Endothelial cell of umbilical vein (primary cell): ENCODE measurements around the gene OR1F1. TPM values are rescaled to one million over a fixed set of nuclear protein-coding genes. Genes with fewer than 3 reads are reported as not detected.

Source experiments
- BruUV-seq: library from RNA; stranded (reverse); fragments of 400-500 nt; replicated peaks from 2 replicates; lab custom pipeline; 2021; lab: Mats Ljungman, UMichigan
- CTCF ChIA-PET: fragments of 300-600, 350-600 bp; sonication (Branson Sonifier 250); formaldehyde crosslinking; loops from one replicate; lab custom pipeline; 2021; ENCODE audit warnings: antibody characterized with exemption, inconsistent platforms; lab: Charles Lee
- POLR2A ChIA-PET: fragments of 300-600, 350-600 bp; sonication (Branson Sonifier 250); formaldehyde crosslinking; loops from one replicate; lab custom pipeline; 2021; ENCODE audit warnings: antibody characterized with exemption, inconsistent platforms; lab: Charles Lee
- DNase-seq: peaks from one replicate; pipeline ENCODE4 v3.0.0-alpha.2; 2011; ENCODE audit warnings: low read depth, low spot score
- FAIRE-seq: peaks from 2 replicates; lab custom pipeline; 2011; peaks lifted over from hg19 to GRCh38; lab: Jason Lieb, UNC
- H2AFZ ChIP-seq: 2 replicates; pipeline ENCODE4 v1.6.0; 2012; ENCODE audit warnings: low read depth, low read length, control low read depth, inconsistent platforms
- H3K27ac ChIP-seq: 2 replicates; pipeline ENCODE4 v1.5.1; 2011; ENCODE audit warnings: low read depth, mild to moderate bottlenecking, control low read depth, low read length, moderate library complexity; ENCODE audit not compliant: insufficient read depth
- H3K27me3 ChIP-seq, 2 experiments: 2 replicates each; pipeline versions ENCODE4 v1.6.0 to v1.6.1; 2011; ENCODE audit warnings: low read length in 2 of 2, mixed read lengths in 1 of 2; ENCODE audit not compliant: control insufficient read depth in 2 of 2, insufficient read depth in 2 of 2
- H3K36me3 ChIP-seq, 2 experiments: 2 replicates in 1 of 2; 3 replicates in 1 of 2; pipeline ENCODE4 v1.5.1; 2011; ENCODE audit warnings: low read length in 2 of 2, mild to moderate bottlenecking in 1 of 2, moderate library complexity in 1 of 2; ENCODE audit not compliant: control insufficient read depth in 2 of 2, insufficient read depth in 2 of 2; ENCODE audit errors: extremely low read depth in 1 of 2
- H3K4me1 ChIP-seq: 3 replicates; pipeline ENCODE4 v1.5.1; 2011; ENCODE audit warnings: mild to moderate bottlenecking, low read length; ENCODE audit not compliant: control insufficient read depth, insufficient read depth; ENCODE audit errors: extremely low read depth
- H3K4me2 ChIP-seq: 2 replicates; pipeline ENCODE4 v1.6.1; 2011; ENCODE audit warnings: low read length, control low read depth, mixed read lengths; ENCODE audit not compliant: insufficient read depth
- H3K4me3 ChIP-seq, 3 experiments: fragments of 200-600 bp in 1 of 3; sonication (generic), shearing (Covaris generic) in 1 of 3; replicated peaks in 1 of 3; 2 replicates each; pipeline ENCODE4 v1.5.1; 2011 to 2016; ENCODE audit warnings: control low read depth in 3 of 3, low read length in 3 of 3, mild to moderate bottlenecking in 2 of 3, inconsistent platforms in 1 of 3, low read depth in 1 of 3, moderate library complexity in 1 of 3; ENCODE audit not compliant: insufficient read depth in 1 of 3
- H3K79me2 ChIP-seq: 2 replicates; pipeline ENCODE4 v1.6.0; 2012; ENCODE audit warnings: low read length, inconsistent platforms; ENCODE audit not compliant: control insufficient read depth, insufficient read depth
- H3K9ac ChIP-seq: replicated peaks from 2 replicates; pipeline ENCODE3; 2011; ENCODE audit warnings: low read length, control low read depth; ENCODE audit not compliant: insufficient read depth; ENCODE audit errors: extremely low read depth
- H3K9me1 ChIP-seq: replicated peaks from 3 replicates; pipeline ENCODE4 v1.6.0; 2011; ENCODE audit warnings: mild to moderate bottlenecking, low read length; ENCODE audit not compliant: control insufficient read depth, insufficient read depth; ENCODE audit errors: extremely low read depth
- H3K9me3 ChIP-seq: replicated peaks from 2 replicates; pipeline ENCODE4 v1.5.1; 2012; ENCODE audit warnings: low read length, inconsistent platforms; ENCODE audit not compliant: control insufficient read depth, insufficient read depth
- H4K20me1 ChIP-seq: replicated peaks from 2 replicates; pipeline ENCODE3; 2011; ENCODE audit warnings: mild to moderate bottlenecking, low read length; ENCODE audit not compliant: control insufficient read depth, insufficient read depth; ENCODE audit errors: extremely low read depth
- JUN ChIP-seq: IDR thresholded peaks from 2 replicates; pipeline ENCODE4 v1.6.1; 2011; ENCODE audit warnings: borderline replicate concordance, low read depth; ENCODE audit not compliant: insufficient read length, insufficient read depth
- POLR2AphosphoS5 ChIP-seq: IDR thresholded peaks from 2 replicates; pipeline ENCODE4 v1.6.1; 2012; ENCODE audit warnings: low read depth, mild to moderate bottlenecking, control low read depth, low read length, moderate library complexity; ENCODE audit not compliant: insufficient read depth
- dilution Hi-C: fragments of 300-500 bp; cut with MboI; formaldehyde crosslinking; loops from one replicate; pipeline ENCODE4 v1.15.0; 2019; ENCODE audit warnings: low sequenced_read_pairs; ENCODE audit not compliant: extremely low pct_ligation_motif_present
- intact Hi-C: fragments of 100-400 bp; cut with micrococcal nuclease; formaldehyde crosslinking; loops from one replicate; pipeline ENCODE4 v1.10.0; 2022
- polyA plus RNA-seq, 4 experiments: library from polyadenylated mRNA; depleted of rRNA in 3 of 4; stranded (reverse) in 3 of 4; unstranded in 1 of 4; fragments of >200 nt; gene quantifications; 2 replicates each; pipeline versions ENCODE4 v1.2.1 to v1.2.3, GENCODE V29; 2011 to 2012; ENCODE audit warnings: missing spikeins in 1 of 4
- total RNA-seq: library from RNA; stranded (reverse); gene quantifications from 2 replicates; pipeline ENCODE4 v1.2.3, GENCODE V29; 2021
- TF ChIP-seq, protein P1 (sequence below), 2 donors: IDR thresholded peaks; 1 replicate in 1 of 2; 2 replicates in 1 of 2; pipeline ENCODE4 v1.5.1; 2011; ENCODE audit warnings: low read length in 2 of 2, mild to moderate bottlenecking in 2 of 2, moderate library complexity in 2 of 2, control low read depth in 1 of 2, inconsistent platforms in 1 of 2, low read depth in 1 of 2; ENCODE audit not compliant: insufficient read depth in 1 of 2; ENCODE audit errors: extremely low read depth in 1 of 2

OR1F1 gene
- total and polyA plus RNA-seq, 2 donors (not counting 3 experiments of a cell fraction or from before 2014, with no cell fraction given): 0.17 TPM; not detected in 1

DNA sequence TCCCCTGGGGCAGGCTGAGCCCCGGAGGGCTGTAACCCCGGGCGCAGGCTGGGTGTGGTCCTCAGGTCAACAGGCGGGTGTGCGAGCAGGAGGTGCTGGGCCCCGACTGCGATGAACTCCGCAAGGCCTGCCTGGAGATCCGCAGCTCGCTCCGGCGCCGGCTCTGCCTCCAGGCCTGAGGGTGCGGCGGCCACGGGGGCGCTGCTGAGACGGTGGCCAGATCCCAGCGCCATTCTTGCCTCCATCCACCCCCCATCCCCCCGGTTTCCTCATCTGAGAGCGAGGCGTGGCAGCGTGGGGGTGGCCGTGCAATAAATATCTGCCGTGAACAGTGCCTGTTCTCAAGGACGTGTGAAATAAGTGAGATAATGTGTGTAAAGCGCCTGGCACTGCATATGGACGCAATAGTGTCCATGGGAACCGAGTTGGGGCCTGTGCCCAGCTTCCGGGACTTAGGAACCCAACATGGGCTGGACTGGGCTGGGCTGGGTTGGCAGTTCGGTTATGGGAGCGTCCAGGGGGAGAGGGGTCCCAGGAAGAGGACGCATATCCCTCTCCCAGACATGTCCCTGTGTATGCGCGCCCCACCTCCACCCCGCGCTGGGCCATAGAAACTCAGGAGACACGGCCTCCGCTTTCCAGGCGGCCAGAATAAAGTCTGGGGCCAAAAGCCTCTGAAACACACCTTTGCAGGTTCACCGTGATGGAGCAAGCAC, 38.2 kb upstream of the OR1F1 start:
- no peaks in the 10 kb centered on the region for H3K9me1 ChIP-seq
- H4K20me1 ChIP-seq: no peaks in the 10 kb centered on the region
- TF ChIP-seq JUN (no peak), POLR2AphosphoS5 (no peak)
- TF ChIP-seq, protein P1, sequence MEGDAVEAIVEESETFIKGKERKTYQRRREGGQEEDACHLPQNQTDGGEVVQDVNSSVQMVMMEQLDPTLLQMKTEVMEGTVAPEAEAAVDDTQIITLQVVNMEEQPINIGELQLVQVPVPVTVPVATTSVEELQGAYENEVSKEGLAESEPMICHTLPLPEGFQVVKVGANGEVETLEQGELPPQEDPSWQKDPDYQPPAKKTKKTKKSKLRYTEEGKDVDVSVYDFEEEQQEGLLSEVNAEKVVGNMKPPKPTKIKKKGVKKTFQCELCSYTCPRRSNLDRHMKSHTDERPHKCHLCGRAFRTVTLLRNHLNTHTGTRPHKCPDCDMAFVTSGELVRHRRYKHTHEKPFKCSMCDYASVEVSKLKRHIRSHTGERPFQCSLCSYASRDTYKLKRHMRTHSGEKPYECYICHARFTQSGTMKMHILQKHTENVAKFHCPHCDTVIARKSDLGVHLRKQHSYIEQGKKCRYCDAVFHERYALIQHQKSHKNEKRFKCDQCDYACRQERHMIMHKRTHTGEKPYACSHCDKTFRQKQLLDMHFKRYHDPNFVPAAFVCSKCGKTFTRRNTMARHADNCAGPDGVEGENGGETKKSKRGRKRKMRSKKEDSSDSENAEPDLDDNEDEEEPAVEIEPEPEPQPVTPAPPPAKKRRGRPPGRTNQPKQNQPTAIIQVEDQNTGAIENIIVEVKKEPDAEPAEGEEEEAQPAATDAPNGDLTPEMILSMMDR (IDR thresholded peaks at IDR 0.05; ENCODE audit: extremely low read depth in 1 of 2, insufficient read depth in 1 of 2, low read depth in 1 of 2, low read length in 2 of 2): peak; percentile 50 to 78
- BruUV-seq: TSS peak; percentile 41
- peak; percentile 88 for FAIRE-seq
- H3K36me3 ChIP-seq: no peaks in the 10 kb centered on the region
- ChIA-PET CTCF (interaction anchor here (0.7 to 8.7 kb wide), 19 partner anchors 9 to 252 kb away, joined by 3 to 54 read pairs (median 5); partner anchors contain the start of genes ZNF174 and ZNF213), POLR2A (interaction anchor here (0.8 to 2.6 kb wide), 4 partner anchors 9 to 129 kb away, joined by 3 to 9 read pairs (median 4); partner anchors contain the start of gene ZNF213)
- H3K4me3 ChIP-seq: peak overlapping the region; percentile 68 to 80 (median 69)
- H3K79me2 ChIP-seq: no peaks in the 10 kb centered on the region
- peak overlapping the region; percentile 93 for H3K4me2 ChIP-seq
- H3K9me3 ChIP-seq: no peaks in the 10 kb centered on the region
- dilution Hi-C loops (no loop called here), intact Hi-C loops (loop anchor here (1.0 to 5.0 kb wide), 3 partner anchors 9 to 353 kb away; partner anchors contain the start of gene CLUAP1)
- H3K27me3 ChIP-seq: no peaks in the 10 kb centered on the region
- peak; percentile 64 for DNase-seq
- H3K27ac ChIP-seq: peak overlapping the region; percentile 37
- H3K4me1 ChIP-seq: peaks cover 10% of the 10 kb centered on the region
- peak overlapping the region; percentile 72 for H3K9ac ChIP-seq
- peak overlapping the region; percentile 92 for H2AFZ ChIP-seq
